Activated CD4-positive, alpha-beta T cell treated with anti-CD3 and anti-CD28 coated beads, Interleukin-10, Interleukin-2, amounts not matched to agents 100 ng/mL and 50 ng/mL, durations not matched to agents 16 hours and 8 hours (primary cell): Measurements from ENCODE around the gene KCNQ1.
A peak's percentile ranks its signal among the peaks of the same experiment; 100 is the strongest.

Source experiments
- DNase-seq: peaks from one replicate; pipeline ENCODE4 v3.0.0-alpha.2; 2020

Gene KCNQ1

GRCh38 chr11:2760196-2760871 lies 315.5 kb downstream of the KCNQ1 start:
- DNase-seq: no peak

GRCh38 chr11:2761131-2762030 lies 316.6 kb downstream of the KCNQ1 start:
- DNase-seq: no peak

GRCh38 chr11:2762031-2762380 lies 317.2 kb downstream of the KCNQ1 start:
- no peak for DNase-seq

- DNase-seq: no peak
Observed at GRCh38 chr11:2762451-2762850, 317.6 kb downstream of the KCNQ1 start.

- DNase-seq: no peak
Observed at GRCh38 chr11:2763984-2764383, 319.2 kb downstream of the KCNQ1 start.

- DNase-seq: no peak
Observed at GRCh38 chr11:2765491-2765890, 320.7 kb downstream of the KCNQ1 start.

- no peak for DNase-seq
Observed at GRCh38 chr11:2766166-2766565, 321.4 kb downstream of the KCNQ1 start.

- DNase-seq: no peak
Observed at GRCh38 chr11:2767071-2767470, 322.3 kb downstream of the KCNQ1 start.

- no peak for DNase-seq
Observed at GRCh38 chr11:2767801-2768200, 323.0 kb downstream of the KCNQ1 start.

- DNase-seq: no peak
Observed at GRCh38 chr11:2768471-2769408, 323.9 kb downstream of the KCNQ1 start.

- no peak for DNase-seq
Observed at GRCh38 chr11:2769409-2770095, 324.7 kb downstream of the KCNQ1 start.

- no peak for DNase-seq
Observed at GRCh38 chr11:2770096-2770751, 325.4 kb downstream of the KCNQ1 start.

GRCh38 chr11:2770761-2771301 lies 326.0 kb downstream of the KCNQ1 start:
- DNase-seq: no peak

GRCh38 chr11:2771758-2772466 lies 327.1 kb downstream of the KCNQ1 start:
- DNase-seq: no peak

- peak; percentile 31 for DNase-seq
Observed at GRCh38 chr11:2772544-2773031, 327.8 kb downstream of the KCNQ1 start.

GRCh38 chr11:2774173-2775082 lies 329.6 kb downstream of the KCNQ1 start:
- no peak for DNase-seq

GRCh38 chr11:2775083-2775625 lies 330.3 kb downstream of the KCNQ1 start:
- no peak for DNase-seq

- DNase-seq: no peak
Observed at GRCh38 chr11:2775626-2776350, 331.0 kb downstream of the KCNQ1 start.
